ENCODE results near the gene ILK.

ILK gene

DNA sequence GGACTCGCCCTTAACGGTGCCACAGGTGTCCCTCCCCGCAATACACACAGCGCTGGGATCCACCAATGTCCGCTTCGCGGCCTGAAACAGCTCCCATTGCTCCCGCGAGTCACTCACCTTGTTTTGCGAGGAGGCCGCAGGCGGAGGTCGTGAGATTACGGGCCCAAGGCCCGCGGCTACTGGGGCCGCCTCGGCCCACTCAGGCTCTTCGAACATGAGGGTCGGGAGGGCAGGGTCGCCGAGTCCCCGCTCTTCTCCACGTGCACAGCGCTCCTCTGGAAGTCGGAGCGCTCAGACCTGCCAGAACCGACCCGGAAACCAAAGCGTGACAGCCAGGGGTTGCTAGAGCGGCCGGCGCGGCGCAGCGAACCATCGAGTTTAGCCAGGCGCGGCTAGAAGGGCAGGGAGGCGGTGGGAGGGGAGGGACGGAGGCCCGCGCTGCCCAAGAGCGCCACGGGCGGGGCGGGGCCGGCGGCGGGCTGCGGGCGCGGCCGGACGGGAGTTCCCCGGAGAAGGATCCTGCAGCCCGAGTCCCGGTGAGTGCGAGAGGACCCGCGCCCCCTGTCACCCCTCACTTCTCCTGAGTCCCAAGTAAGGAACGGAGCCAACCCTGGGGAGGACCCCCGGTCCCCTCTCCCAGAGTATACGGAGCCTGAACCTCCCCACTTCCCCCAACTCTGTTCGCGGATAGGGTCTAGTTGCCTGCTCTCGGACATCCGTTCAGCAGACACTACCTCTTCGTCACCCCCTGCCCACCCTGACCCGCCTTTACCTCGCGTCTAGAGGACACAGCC lies at the start of gene ILK, which contains the start of gene RRP8:
ILK (plus strand) TSS at position 488 of the 794 bp plus-strand sequence. CDS start 498 bp downstream, outside the sequence.
RRP8 (minus strand) TSS at position 330 of the 794 bp plus-strand sequence; CDS start at position 216, 114 bp downstream.
- FAIRE-seq (peak; percentile 83), DNase-seq (ENCODE audit: extremely low spot score, insufficient read length, low read depth) (peak; percentile 79)

DNA sequence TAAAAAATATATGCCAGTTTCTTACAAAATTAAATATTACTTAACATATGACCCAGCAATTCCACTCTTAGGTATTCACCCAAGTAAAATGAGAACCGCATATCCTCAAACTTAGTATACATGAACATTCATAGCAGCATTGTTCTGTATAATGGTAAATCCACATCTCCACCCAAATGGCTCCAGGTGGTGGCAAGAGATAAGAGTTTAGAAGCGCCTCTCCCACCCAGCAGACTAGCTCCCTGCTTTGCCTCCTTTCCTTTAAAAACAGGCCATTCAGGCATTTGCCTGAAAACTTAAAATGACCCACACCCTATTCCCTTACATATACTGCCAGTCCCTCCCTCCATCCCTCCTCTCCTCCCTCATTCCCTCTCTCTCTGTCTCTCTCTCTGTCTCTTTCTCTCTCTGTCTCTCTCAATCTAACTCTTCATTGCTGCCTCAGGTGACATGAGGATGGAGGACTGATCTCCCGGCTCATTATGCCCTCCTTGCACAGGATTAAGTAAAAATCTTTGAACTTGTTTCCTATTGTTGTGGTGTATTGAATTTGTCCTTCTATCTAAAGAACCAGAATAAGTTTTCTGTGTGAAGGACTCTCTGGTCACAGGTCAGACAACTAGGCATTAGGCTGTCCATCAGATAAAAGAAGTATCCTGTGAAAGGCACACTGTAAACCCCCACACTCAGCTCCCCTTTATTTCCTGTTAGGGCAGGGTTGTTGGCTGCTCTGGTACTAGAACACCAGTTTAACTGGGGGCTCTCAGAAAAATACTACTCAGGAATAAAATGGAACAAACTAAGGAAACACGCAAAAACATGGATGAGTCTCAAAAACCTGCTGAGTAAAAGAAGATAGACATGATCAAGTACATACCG lies 48.5 kb upstream of the ILK start:
- DNase-seq (ENCODE audit: extremely low spot score, insufficient read length, low read depth) (no peak), FAIRE-seq (no peak)

DNA sequence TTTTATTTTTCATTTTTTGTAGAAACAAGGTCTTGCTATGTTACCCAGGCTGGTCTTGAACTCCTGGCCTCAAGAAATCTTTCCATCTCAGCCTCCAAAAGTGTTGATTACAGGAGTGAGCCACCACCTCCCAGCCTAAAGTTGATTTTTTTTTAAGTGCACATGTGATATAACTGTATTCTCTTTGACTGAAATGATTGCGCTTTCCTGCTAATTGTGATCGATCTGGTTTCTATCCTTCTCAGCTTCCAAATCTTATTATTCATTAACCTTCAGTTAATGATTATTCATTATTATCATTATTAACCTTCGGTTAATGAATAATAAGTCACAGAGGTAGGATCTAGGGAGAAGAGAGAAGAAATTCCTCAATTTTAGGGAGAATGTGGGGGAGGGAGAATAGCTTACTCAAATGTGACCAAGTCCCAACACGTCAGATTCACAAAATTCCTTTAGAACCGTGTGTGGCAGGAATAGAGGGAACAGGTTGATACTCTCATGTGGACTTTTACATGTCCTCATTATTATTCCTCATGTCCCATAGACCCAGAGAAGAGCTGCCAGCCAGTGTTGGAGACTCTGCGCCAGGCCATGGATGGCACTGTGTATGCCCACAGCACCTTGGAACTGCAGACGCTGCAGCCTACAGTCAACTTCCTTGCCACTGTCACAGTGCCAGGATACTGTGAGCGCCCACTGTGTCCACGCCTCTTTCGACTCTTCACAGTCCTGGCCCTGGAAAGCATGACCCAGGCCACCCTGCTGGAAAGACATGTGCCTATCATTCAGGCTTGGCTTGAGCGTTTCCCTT lies 47.2 kb upstream of the ILK start:
- FAIRE-seq (no peak), DNase-seq (ENCODE audit: extremely low spot score, insufficient read length, low read depth) (no peak)

DNA sequence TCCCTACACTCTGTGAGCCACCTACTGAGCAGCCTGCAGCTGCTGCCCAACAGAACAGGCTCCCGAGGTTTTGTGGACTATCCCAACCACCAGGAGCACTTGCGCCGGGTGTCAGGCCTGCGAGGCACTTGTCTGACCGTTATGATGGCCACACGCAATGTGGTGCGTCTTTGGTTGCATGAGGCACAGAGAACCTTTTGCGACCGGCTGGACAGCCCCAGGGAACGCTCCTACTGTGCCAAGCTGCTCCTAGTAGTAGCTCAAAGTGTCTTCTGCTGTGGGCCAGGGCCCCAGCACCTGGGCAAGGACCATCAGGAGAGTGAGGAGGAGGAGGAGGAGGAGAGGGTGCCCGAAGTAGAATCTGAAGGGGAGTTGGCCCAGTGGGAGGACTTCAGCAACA lies 46.5 kb upstream of the ILK start:
- FAIRE-seq, result no peak
- DNase-seq (ENCODE audit: extremely low spot score, insufficient read length, low read depth), result no peak

DNA sequence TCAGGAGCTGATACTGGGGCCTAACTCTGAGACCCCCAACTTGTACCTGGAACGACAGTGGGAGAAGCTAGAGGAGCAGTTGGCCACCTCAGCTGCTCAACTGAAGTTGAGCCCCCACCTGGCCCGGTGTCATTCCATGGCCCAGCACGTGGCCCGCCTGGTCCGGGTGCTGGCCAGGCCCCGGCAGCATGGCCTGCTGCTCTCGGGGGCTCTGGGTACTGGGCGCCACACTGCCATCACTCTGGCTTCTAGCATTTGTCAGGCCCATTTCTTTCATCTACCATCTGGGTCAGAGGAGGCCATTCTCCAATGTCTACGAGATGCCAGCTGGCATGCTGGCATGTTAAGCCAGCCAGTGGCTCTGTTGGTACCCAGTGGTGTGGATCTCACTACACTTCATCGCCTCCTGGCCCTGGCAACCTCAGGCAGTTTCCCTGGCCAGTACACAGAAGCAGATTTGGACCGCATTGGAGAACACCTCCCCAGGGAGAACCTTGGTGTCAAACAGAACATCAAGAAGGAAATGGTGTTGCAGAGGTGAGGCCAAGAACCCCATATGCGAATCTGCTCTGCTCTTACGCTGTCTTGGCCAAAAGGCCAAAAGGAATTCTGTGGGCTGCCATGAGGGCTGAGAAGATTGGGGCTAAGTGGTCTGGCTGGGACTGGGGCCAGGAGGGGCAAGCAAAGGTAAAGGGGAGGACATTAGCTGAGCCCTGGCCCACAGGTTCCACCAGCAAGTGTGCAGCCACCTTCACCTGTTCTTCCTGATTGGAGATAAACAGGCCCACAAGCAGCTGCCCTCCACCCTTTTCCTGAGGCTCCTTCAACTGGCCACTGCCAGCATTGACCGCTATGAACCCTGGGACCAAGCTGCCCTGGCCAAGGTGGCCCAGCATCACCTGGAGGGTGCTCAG lies 45.6 kb upstream of the ILK start:
- DNase-seq (ENCODE audit: extremely low spot score, insufficient read length, low read depth) (no peak), FAIRE-seq (no peak)

DNA sequence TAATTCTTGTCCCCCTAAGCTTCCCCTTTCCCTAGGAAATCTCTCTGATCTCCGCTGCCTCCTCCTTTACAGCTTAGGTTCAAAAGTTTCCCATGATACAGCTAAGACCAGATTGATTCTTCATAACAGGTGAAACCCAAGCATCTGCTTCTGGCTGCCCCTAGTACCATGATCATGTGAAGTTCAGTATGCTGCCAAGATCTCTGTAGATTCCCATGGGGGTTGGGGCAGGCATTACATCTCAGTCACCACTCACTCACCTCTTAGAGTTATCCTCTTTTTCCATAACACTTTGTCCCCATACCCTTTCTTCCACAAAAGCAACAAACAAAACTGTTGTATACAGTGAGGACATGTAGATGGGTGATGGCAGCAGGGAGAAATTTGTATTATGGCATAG lies 44.2 kb upstream of the ILK start:
- DNase-seq (ENCODE audit: extremely low spot score, insufficient read length, low read depth) (no peak), FAIRE-seq (no peak)

DNA sequence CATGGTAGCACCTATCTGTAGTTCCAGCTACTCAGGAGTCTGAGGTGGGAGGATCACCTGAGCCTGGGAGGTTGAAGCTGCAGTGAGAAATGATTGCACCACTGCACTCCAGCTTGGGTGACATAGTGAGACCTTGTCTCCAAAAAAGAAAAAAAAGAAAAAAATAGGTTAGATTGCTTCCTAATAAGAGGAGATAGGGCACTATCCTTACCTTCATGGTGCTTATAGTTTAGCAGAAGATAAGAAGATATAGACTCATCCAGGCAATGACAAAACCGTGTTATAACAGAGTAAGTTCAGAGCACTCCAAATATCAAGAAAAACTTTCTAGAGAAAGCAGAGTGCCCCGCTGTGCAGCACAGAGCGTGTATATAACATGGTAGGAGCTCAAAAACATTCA lies 42.3 kb upstream of the ILK start:
- DNase-seq (ENCODE audit: extremely low spot score, insufficient read length, low read depth) (no peak), FAIRE-seq (no peak)

DNA sequence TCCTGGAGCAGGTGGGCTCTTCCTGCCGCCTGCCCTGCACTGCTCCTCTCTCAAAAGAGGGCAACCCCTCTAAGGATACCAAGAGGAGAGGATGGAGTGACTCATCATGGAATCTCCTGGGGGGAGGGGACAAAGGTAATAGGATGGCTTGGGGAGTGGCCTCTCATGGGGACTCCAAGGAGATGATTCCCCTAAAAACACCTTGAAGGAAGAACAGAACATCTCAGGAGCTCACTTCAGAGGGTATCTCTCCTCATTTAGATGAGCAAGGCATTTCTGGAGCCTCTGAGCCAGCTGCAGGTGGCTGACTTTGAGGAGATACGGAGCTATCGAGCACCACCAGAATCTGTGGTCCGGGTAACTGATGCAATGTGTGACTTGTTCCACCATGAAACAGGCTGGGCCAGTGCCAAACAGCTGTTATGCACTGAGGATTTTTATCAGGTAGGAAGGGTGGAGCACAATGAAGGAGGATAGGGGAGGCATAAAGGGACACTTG lies 40.4 kb upstream of the ILK start:
- DNase-seq (ENCODE audit: extremely low spot score, insufficient read length, low read depth), result no peak
- no peak for FAIRE-seq

DNA sequence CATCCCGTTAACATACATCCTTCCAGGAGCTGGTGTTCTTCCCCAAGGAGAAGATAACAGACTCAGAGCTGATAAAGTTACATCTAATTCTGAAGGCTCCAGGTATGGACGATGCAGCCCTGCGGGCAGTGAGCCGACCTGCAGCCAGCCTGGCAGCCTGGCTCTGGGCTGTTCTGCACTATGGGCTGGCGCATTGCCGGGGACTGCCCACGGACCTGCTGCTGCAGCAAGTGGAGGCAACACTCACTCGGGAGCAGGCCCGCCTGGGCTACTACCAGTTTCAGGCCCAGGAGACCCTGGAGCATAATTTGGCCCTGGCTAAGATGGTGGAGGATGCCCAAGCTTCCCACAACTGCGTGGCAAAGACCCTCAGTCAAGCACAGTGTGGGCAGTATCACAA lies 39.9 kb upstream of the ILK start:
- FAIRE-seq (no peak), DNase-seq (ENCODE audit: extremely low spot score, insufficient read length, low read depth) (no peak)

DNA sequence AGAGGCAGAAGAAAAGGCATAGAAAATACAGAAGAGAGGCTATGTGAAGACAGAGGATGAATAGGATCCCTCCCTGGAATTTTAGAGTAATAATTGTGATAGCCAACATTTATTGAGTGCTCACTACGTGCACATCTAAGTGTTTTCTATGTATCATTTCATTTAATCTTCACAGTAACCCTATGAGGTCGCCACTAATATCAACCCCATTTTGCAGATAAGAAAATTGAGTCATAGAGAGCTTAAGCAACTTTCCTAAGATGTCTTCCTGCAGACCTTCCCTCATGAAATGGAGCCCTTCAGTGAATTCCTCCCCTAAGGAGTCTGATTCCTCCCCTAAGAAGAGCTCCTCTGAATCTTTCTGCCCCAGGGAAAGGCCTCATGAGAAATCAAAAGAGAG lies 38.2 kb upstream of the ILK start:
- DNase-seq (ENCODE audit: extremely low spot score, insufficient read length, low read depth), result no peak
- no peak for FAIRE-seq

DNA sequence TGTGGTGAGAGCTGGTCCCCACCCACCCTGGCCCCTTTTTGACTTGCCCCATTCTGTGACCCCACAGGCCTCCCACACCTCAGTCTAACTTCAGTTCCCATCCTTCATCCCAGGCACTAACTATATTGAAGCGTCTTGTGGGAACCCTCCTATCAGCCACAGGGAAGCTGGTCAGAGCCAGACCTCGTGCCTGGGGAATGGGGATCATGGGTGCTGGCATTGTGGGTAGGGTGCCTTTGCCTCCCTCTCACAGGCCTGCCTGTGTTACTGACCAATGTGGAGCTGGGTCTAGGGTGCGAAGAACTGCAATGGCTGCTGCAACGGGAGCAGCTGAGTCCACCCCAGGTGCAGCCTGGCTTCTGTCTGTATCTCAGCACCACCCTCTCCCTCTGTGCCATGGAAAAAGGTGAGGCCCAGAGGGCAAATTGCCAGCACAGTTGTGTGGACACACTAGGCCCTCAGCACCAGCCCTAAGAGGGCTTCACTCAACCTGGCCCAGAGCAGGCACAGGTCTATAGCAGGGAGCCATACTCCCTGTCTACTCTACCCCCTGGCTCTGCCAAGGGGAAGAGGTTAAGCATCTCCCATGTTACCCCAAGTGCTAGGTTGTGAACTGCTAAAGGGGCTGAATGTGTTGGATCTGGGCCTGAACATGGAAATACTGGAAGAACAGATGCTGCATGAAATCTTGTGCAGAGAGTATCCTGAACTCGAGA lies 37.4 kb upstream of the ILK start:
- DNase-seq (ENCODE audit: extremely low spot score, insufficient read length, low read depth), result no peak
- FAIRE-seq, result no peak

DNA sequence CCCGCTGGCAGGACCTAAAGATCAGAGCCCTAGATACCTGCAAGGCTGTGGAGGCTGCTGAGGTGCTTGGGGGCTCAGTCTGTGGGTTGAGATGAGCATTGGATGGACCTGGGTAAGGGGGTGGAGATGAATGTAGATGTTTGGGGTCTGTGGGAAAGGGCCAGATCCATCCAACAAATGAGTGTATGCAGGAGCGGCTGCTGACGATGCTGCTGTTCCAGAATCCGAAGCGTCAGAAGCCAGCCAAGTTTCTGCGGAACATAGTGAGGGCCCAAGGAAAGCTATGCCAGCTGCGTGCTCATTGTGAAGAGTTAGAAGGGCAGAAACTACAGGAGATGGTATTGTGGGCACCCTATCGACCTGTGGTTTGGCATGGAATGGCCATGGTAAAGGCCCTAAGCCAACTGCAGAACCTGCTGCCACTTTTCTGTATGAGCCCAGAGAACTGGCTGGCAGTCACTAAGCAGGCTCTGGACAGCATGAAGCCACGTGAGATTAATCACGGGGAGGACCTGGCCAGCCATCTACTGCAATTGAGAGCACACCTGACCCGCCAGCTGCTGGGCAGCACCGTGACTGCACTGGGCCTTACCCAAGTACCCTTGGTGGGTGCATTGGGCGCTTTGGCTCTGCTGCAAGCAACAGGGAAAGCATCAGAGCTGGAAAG lies 36.7 kb upstream of the ILK start:
- FAIRE-seq, result no peak
- no peak for DNase-seq (ENCODE audit: extremely low spot score, insufficient read length, low read depth)

DNA sequence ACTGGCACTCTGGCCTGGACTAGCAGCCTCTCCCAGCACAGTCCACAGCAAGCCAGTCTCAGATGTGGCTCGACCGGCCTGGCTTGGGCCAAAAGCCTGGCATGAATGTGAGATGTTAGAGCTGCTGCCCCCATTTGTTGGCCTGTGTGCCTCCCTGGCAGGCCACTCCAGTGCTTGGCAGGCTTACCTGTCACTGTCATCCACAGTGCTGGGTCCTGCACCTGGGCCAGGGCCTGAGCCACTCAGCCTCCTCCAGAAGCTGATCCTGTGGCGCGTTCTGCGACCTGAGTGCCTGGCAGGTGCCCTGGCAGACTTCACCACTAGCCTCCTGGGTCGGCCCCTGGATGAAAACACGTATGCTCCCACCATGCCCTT lies 36.2 kb upstream of the ILK start:
- DNase-seq (ENCODE audit: extremely low spot score, insufficient read length, low read depth) (no peak), FAIRE-seq (no peak)

DNA sequence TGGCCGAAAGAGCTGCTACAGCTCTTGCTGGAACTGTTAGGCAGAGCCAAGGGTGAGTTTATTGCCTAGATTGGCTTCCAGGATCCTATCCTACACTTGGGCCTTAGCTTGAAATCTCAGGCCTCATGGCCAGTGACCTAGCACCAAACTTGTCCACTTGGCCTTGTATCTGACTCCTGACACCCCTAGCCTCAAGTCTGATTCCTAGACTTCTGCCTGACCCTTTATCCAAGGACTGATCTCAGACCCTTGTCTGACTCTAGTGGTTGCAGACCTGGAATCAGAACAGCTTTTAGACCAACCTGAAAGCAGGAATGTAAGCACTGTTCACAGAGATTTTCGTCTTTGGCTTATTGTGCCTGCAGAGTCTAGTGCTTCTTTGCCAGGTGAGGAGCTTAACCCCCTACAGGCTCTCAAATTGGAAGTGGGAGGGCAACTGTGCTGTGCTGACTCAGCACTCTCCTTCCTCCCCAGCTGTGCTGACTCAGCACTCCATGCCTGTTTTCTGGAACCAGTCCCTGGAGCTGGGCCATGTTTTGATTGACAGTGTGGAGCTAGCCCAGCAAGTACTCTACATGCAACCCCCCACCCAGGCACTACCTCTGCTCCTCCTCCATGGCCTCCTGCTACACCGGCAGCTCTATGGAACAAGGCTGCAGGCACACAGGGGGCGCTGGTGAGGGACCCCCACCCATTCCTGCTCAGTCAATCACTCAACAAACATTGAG lies 35.2 kb upstream of the ILK start:
- DNase-seq (ENCODE audit: extremely low spot score, insufficient read length, low read depth), result no peak
- no peak for FAIRE-seq

DNA sequence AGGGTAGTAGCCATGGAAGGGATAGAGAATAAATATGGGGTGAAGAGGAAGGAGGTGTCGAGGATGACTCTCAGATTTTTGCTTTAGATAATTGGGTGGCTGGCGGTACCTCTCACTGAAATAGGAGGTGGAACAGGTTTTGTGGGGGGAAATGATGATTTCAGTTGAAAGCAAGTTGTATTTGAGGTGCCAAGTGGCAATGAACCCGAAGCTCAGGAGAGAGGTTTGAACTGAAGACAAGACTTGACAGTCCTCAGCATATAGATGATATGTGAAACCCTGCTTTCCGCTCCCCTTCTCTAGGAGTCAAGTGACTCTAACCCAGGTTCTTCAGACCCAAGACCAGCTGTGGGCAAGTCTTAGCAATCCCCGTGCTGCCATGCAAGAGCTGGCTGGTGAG lies 33.9 kb upstream of the ILK start:
- no peak for DNase-seq (ENCODE audit: extremely low spot score, insufficient read length, low read depth)
- FAIRE-seq, result no peak

DNA sequence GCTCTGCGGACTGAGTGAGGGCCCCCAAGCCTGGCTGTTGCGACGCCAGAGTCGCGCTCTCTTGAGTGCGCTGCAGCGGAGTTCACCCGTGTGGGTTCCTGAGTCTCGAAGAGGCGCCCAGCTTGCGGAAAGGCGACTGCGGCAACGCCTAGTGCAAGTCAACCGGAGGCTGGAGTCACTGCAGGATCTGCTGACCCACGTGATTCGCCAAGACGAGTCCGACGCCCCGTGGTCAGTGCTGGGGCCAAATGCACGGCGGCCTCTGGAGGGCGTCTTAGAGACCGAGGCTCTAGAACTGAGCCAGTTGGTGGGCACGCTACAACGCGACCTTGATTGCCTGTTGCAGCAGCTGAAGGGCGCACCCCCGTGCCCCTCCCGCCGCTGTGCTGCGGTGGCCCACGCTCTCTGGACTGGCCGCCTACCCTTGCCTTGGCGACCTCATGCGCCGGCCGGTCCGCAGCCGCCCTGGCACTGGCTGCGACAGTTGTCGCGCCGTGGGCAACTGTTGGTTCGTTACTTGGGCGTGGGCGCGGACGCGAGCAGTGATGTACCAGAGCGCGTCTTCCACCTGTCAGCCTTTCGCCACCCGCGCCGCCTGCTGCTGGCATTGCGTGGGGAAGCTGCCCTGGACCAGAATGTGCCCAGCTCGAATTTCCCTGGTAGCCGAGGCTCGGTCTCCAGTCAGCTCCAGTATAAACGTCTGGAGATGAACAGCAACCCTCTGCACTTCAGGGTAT lies 32.7 kb upstream of the ILK start:
- DNase-seq (ENCODE audit: extremely low spot score, insufficient read length, low read depth) (no peak), FAIRE-seq (no peak)

Data from GM18507 (cell line).